DMS53 treated with DMSO at 0.1 percent for 48 hours (cell line): ENCODE results near the gene RNU5D-1.
"Not testable (repeated sequence)": the region's sequence is repeated elsewhere in the genome, so short reads cannot be mapped to it uniquely, and the experiment has no call there.

Experiments
- DNase-seq: peaks from one replicate; lab custom pipeline; 2025; ENCODE audit not compliant: unreplicated experiment; lab: John Stamatoyannopoulos, UW

Gene RNU5D-1

GRCh38 chr1:44701141-44701573 is 29.8 kb downstream of the RNU5D-1 start:
- no peak for DNase-seq

- no peak for DNase-seq
Measured at GRCh38 chr1:44700573-44700972, 30.4 kb downstream of the RNU5D-1 start.

GRCh38 chr1:44699375-44699774 is 31.6 kb downstream of the RNU5D-1 start:
- DNase-seq = not testable (repeated sequence)

- no peak for DNase-seq
Measured at GRCh38 chr1:44698138-44698537, 32.8 kb downstream of the RNU5D-1 start.

- DNase-seq = no peak
Measured at GRCh38 chr1:44696789-44697345, 34.1 kb downstream of the RNU5D-1 start.

- DNase-seq = no peak
Measured at GRCh38 chr1:44696101-44696500, 34.9 kb downstream of the RNU5D-1 start.

GRCh38 chr1:44695671-44696070 is 35.3 kb downstream of the RNU5D-1 start:
- no peak for DNase-seq

GRCh38 chr1:44694863-44695478 is 36.0 kb downstream of the RNU5D-1 start:
- DNase-seq = no peak

GRCh38 chr1:44693900-44694299 is 37.1 kb downstream of the RNU5D-1 start:
- no peak for DNase-seq

- no peak for DNase-seq
Measured at GRCh38 chr1:44693159-44693558, 37.8 kb downstream of the RNU5D-1 start.

GRCh38 chr1:44689447-44689765 is 41.6 kb downstream of the RNU5D-1 start:
- no peak for DNase-seq

GRCh38 chr1:44688760-44689446 is 42.1 kb downstream of the RNU5D-1 start:
- no peak for DNase-seq

- no peak for DNase-seq
Measured at GRCh38 chr1:44685881-44686280, 45.1 kb downstream of the RNU5D-1 start.

- DNase-seq = no peak
Measured at GRCh38 chr1:44685218-44685617, 45.8 kb downstream of the RNU5D-1 start.

- no peak for DNase-seq
Measured at GRCh38 chr1:44684525-44684924, 46.4 kb downstream of the RNU5D-1 start.

- no peak for DNase-seq
Measured at GRCh38 chr1:44682883-44683265, 48.1 kb downstream of the RNU5D-1 start.

GRCh38 chr1:44681905-44682882 is 48.8 kb downstream of the RNU5D-1 start:
- DNase-seq = peak; percentile 34
